ENCODE data around the gene NOS1AP.

NOS1AP gene

GRCh38 chr1:162303004-162303344 lies 233.5 kb downstream of the NOS1AP start:
- Mint-ChIP-seq H3K4me1 (no peaks in the 10 kb centered on the region), H3K36me3 (ENCODE audit: low read depth) (no peaks in the 10 kb centered on the region), H3K4me3 (no peak overlapping the region), H3K9me3 (peaks cover 4% of the 10 kb centered on the region), H3K27ac (no peak overlapping the region), H3K27me3 (ENCODE audit: low read depth) (no peaks in the 10 kb centered on the region)
- no peak for TF ChIP-seq CTCF (IDR thresholded peaks at IDR 0.05; ENCODE audit: unreplicated experiment in 3 of 3)

DNA sequence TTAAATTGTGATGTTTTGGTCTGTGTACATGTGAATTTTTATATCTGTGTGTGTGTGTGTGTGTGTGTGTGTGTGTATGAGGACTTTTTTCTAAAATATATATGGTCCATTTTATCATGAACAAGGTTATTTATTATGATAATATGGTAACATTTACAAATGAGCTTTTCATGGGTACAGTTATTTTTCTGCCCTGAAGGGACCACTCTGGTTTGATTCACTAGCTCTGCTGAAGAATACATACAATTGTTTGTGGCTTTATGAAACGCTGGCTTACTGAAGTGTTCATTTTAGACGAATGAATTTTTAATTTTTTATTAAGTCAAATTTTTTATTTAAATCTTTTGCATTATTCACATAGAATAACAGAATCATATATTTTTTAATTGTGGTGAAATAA lies 235.2 kb downstream of the NOS1AP start:
- no peaks in the 10 kb centered on the region for H3K4me1 Mint-ChIP-seq
- peaks cover 4% of the 10 kb centered on the region for H3K9me3 Mint-ChIP-seq
- no peaks in the 10 kb centered on the region for H3K36me3 Mint-ChIP-seq (ENCODE audit: low read depth)
- no peak overlapping the region for H3K27ac Mint-ChIP-seq
- no peaks in the 10 kb centered on the region for H3K27me3 Mint-ChIP-seq (ENCODE audit: low read depth)
- H3K4me3 Mint-ChIP-seq: no peak overlapping the region
- no peak for TF ChIP-seq CTCF (IDR thresholded peaks at IDR 0.05; ENCODE audit: unreplicated experiment in 3 of 3)

DNA sequence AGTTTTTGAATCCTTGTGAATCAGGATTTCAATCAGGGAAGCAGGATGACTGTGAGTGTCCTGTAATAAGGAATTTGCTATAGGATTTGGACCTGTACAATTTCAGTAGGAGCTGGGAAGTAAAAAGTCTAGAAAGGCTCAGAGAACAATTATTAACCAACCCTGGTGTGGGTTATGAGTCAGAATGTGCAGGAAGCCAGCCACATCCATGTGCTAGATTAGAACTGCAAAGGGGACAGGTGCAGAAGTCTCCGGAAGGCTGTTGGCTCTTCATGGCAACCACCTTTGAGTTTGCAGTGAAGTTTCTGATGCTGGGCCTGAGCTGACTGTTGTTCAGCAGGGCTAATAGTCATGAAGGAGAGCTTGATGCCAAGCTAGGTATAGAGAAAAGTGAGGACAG lies 236.5 kb downstream of the NOS1AP start:
- no peaks in the 10 kb centered on the region for H3K27me3 Mint-ChIP-seq (ENCODE audit: low read depth)
- no peaks in the 10 kb centered on the region for H3K4me1 Mint-ChIP-seq
- H3K36me3 Mint-ChIP-seq (ENCODE audit: low read depth): no peaks in the 10 kb centered on the region
- H3K9me3 Mint-ChIP-seq: peaks cover 4% of the 10 kb centered on the region
- H3K27ac Mint-ChIP-seq: peak overlapping the region in 2 of 3 experiments; percentile 52 to 87
- no peak overlapping the region for H3K4me3 Mint-ChIP-seq
- no peak for TF ChIP-seq CTCF (IDR thresholded peaks at IDR 0.05; ENCODE audit: unreplicated experiment in 3 of 3)

- no peaks in the 10 kb centered on the region for H3K27me3 Mint-ChIP-seq (ENCODE audit: low read depth)
- no peaks in the 10 kb centered on the region for H3K4me1 Mint-ChIP-seq
- H3K36me3 Mint-ChIP-seq (ENCODE audit: low read depth): no peaks in the 10 kb centered on the region
- H3K27ac Mint-ChIP-seq: peak overlapping the region in 1 of 3 experiments; percentile 76
- H3K9me3 Mint-ChIP-seq: peaks cover 4% of the 10 kb centered on the region
- no peak for TF ChIP-seq CTCF (IDR thresholded peaks at IDR 0.05; ENCODE audit: unreplicated experiment in 3 of 3)
- no peak overlapping the region for H3K4me3 Mint-ChIP-seq
Measured at GRCh38 chr1:162310337-162310736, 240.8 kb downstream of the NOS1AP start.

DNA sequence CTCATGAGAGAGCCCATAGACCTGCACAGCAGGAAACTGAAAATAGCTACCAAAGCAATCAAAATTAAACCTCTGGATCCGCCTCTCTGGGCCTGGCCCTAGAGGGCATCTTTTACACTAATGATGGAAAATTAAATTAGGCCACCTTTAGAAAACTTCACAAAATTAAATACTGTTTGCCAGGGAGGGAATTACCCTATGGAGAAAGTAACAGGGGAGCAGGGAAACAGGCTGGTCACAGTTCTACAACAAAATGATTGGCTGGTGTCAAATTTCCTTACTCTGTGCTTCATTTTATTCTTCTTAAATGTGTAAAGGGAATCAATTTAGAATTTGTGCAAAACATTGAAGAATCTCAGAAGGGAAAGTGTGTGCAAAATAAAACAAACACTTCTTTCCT lies 244.7 kb downstream of the NOS1AP start:
- Mint-ChIP-seq H3K27me3 (ENCODE audit: low read depth) (no peaks in the 10 kb centered on the region), H3K4me1 (no peaks in the 10 kb centered on the region), H3K4me3 (no peak overlapping the region), H3K36me3 (ENCODE audit: low read depth) (no peaks in the 10 kb centered on the region), H3K9me3 (no peaks in the 10 kb centered on the region), H3K27ac (no peak overlapping the region)
- no peak for TF ChIP-seq CTCF (IDR thresholded peaks at IDR 0.05; ENCODE audit: unreplicated experiment in 3 of 3)

DNA sequence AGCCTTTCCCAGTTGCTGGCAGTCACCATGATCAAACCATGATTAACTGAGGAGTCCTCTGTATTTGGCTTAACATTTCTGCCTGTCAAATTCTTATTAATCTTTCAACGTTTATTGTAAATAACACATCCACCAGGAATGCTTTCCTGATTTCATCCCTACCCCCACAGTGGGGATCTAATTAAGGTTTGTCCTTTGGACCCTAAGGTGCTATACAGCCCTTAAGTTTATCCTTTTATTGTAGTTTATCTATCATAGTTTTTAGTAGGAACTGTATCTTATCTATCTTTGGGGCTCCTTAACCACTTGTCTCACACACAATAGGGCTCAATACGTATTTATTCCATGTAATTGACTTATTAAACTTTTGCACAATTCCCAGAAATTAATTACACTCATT lies 246.2 kb downstream of the NOS1AP start:
- no peak overlapping the region for H3K4me3 Mint-ChIP-seq
- TF ChIP-seq CTCF (IDR thresholded peaks at IDR 0.05; ENCODE audit: unreplicated experiment in 3 of 3): no peak
- H3K27ac Mint-ChIP-seq: no peak overlapping the region
- H3K27me3 Mint-ChIP-seq (ENCODE audit: low read depth): no peaks in the 10 kb centered on the region
- peaks cover 9% of the 10 kb centered on the region for H3K4me1 Mint-ChIP-seq
- H3K9me3 Mint-ChIP-seq: no peaks in the 10 kb centered on the region
- no peaks in the 10 kb centered on the region for H3K36me3 Mint-ChIP-seq (ENCODE audit: low read depth)

Data from nephron (organoid).